K562 (cell line): ENCODE measurements around the gene IDUA. TPM values are rescaled to one million over a fixed set of nuclear protein-coding genes. Genes with fewer than 3 reads are reported as not detected.

Experiments used
- ATAC-seq: fragments of 200-7000 bp; cut with Tn5 transposase; 3 replicates; pipeline ENCODE4 v1.9.1; 2020; ENCODE audit warnings: moderate library complexity
- BruUV-seq: library from RNA; stranded (reverse); fragments of 400-500 nt; replicated peaks from 2 replicates; lab custom pipeline; 2021; lab: Mats Ljungman, UMichigan
- CTCF ChIA-PET: fragments of 300-600 bp; formaldehyde crosslinking; extraction: SDS; loops from one replicate; lab custom pipeline; 2021; ENCODE audit warnings: low intra/inter-chr PET ratio; lab: Yijun Ruan, JAX
- POLR2A ChIA-PET: fragments of 300-600, 350-650 bp; sonication (Branson Sonifier 250); formaldehyde crosslinking; extraction: SDS; loops from one replicate; lab custom pipeline; 2021; ENCODE audit warnings: antibody characterized with exemption, inconsistent platforms; lab: Yijun Ruan, JAX
- DNase-seq, 4 experiments: peaks; one replicate each; pipeline versions ENCODE4 v3.0.0 to v3.0.0-alpha.2; 2011 to 2018; ENCODE audit warnings: low spot score in 3 of 4, mixed read lengths in 3 of 4; ENCODE audit errors: extremely low read depth in 1 of 4
- FAIRE-seq: peaks from 2 replicates; lab custom pipeline; 2011; peaks lifted over from hg19 to GRCh38; lab: Jason Lieb, UNC
- H2AFZ ChIP-seq: 2 replicates; pipeline ENCODE4 v1.6.0; 2011; ENCODE audit warnings: low read depth, low read length, control low read depth, inconsistent platforms
- H3K27ac ChIP-seq: fragments of 200-600 bp; 3 replicates; pipeline ENCODE4 v1.8.0; 2011; ENCODE audit warnings: low read depth, mild to moderate bottlenecking, control low read depth, inconsistent platforms, low read length, moderate library complexity, mixed read lengths; ENCODE audit errors: extremely low read depth
- H3K27me3 ChIP-seq, 2 experiments: fragments of 300-600 bp in 1 of 2; 2 replicates in 1 of 2; 3 replicates in 1 of 2; pipeline versions ENCODE4 v1.6.0 to v1.8.0; 2011; ENCODE audit warnings: inconsistent platforms in 2 of 2, low read length in 2 of 2, mild to moderate bottlenecking in 1 of 2, mixed read lengths in 1 of 2, moderate library complexity in 1 of 2; ENCODE audit not compliant: control insufficient read depth in 2 of 2, insufficient read depth in 2 of 2
- H3K36me3 ChIP-seq: fragments of 300-600 bp; 3 replicates; pipeline ENCODE4 v1.8.0; 2011; ENCODE audit warnings: mild to moderate bottlenecking, low read length, inconsistent platforms; ENCODE audit not compliant: control insufficient read depth, insufficient read depth
- H3K4me1 ChIP-seq, 2 experiments: fragments of 200-600 bp in 1 of 2; replicated peaks in 1 of 2; 2 replicates in 1 of 2; 3 replicates in 1 of 2; pipeline versions ENCODE4 v1.5.1 to v1.8.0; 2011; ENCODE audit warnings: inconsistent platforms in 2 of 2, low read length in 2 of 2, mild to moderate bottlenecking in 1 of 2, mixed read lengths in 1 of 2, moderate library complexity in 1 of 2; ENCODE audit not compliant: control insufficient read depth in 2 of 2, insufficient read depth in 2 of 2
- H3K4me2 ChIP-seq: 2 replicates; pipeline ENCODE4 v1.6.1; 2011; ENCODE audit warnings: low read length, control low read depth, inconsistent platforms, mixed read lengths; ENCODE audit not compliant: insufficient read depth
- H3K4me3 ChIP-seq: fragments of 200-600 bp; sonication (generic), shearing (Covaris generic); 2 replicates; pipeline ENCODE4 v1.5.1; 2016; ENCODE audit warnings: control low read depth, inconsistent platforms
- H3K79me2 ChIP-seq: fragments of 200-600 bp; 3 replicates; pipeline ENCODE4 v1.8.0; 2011; ENCODE audit warnings: low read length, inconsistent platforms; ENCODE audit not compliant: control insufficient read depth, insufficient read depth
- H3K9ac ChIP-seq, 2 experiments: 2 replicates each; pipeline versions ENCODE4 v1.6.0 to v1.6.1; 2011; ENCODE audit warnings: low read depth in 2 of 2, low read length in 2 of 2, control low read depth in 1 of 2, inconsistent platforms in 1 of 2, mild to moderate bottlenecking in 1 of 2, mixed read lengths in 1 of 2; ENCODE audit not compliant: insufficient read depth in 1 of 2
- H3K9me1 ChIP-seq: one replicate; pipeline ENCODE4 v1.6.0; 2011; ENCODE audit warnings: inconsistent platforms, mild to moderate bottlenecking, low read length, moderate library complexity; ENCODE audit not compliant: control insufficient read depth, insufficient read depth
- H3K9me3 ChIP-seq: replicated peaks from 2 replicates; pipeline ENCODE4 v1.5.1; 2011; ENCODE audit warnings: low read depth, low read length, inconsistent platforms; ENCODE audit not compliant: control insufficient read depth, insufficient read depth
- H4K20me1 ChIP-seq: replicated peaks from 2 replicates; pipeline ENCODE4 v1.6.1; 2011; ENCODE audit warnings: low read length, inconsistent platforms, mixed read lengths; ENCODE audit not compliant: control insufficient read depth, insufficient read depth
- ATF1 ChIP-seq, 2 experiments: fragments of 450-650 bp in 1 of 2; IDR thresholded peaks; 2 replicates each; pipeline ENCODE4 v1.6.1; 2016; ENCODE audit warnings: missing compliant biosample characterization in 1 of 2, missing genetic modification characterization in 1 of 2
- POLR2G ChIP-seq: fragments of 200-400 bp; formaldehyde crosslinking; IDR thresholded peaks from 2 replicates; pipeline ENCODE4 v1.6.1; 2017; ENCODE audit warnings: low read depth, mild to moderate bottlenecking, antibody characterized with exemption, low read length, moderate library complexity
- RBFOX2 ChIP-seq: fragments of 200-400 bp; formaldehyde crosslinking; IDR thresholded peaks from 2 replicates; pipeline ENCODE4 v1.6.1; 2017; ENCODE audit warnings: low read depth, mild to moderate bottlenecking, low read length, moderate library complexity
- WGBS: fragments of 100-300 bp; shearing (Covaris generic); methylation state at CpG from one replicate; pipeline ENCODE4 v1.1.6; 2016; ENCODE audit warnings: low coverage, mixed read lengths; ENCODE audit not compliant: insufficient coverage; ENCODE audit errors: missing lambda C conversion rate; 5-methylcytosine and 5-hydroxymethylcytosine counted together
- in situ Hi-C: fragments of 300-500 bp; cut with MboI; formaldehyde crosslinking; loops from 4 replicates; pipeline ENCODE4 v1.15.0; 2018; ENCODE audit warnings: inconsistent platforms, mixed read lengths
- intact Hi-C: fragments of 100-400 bp; cut with micrococcal nuclease; formaldehyde crosslinking; loops from 2 replicates; pipeline ENCODE4 v1.14.2; 2022
- polyA plus RNA-seq, 8 experiments: library from polyadenylated mRNA; depleted of rRNA in 4 of 8; stranded (reverse) in 5 of 8; unstranded in 3 of 8; fragments of >200 nt; fragmentation: Nextera tagmentation in 2 of 8; fragmentation: Illumina TruSeq in 1 of 8; extraction: Ambion mirVana in 2 of 8; extraction: Trizol in 1 of 8; gene quantifications; 2 replicates each; pipeline versions ENCODE4 v1.2.1 to v1.2.3, GENCODE V29; 2011 to 2014; ENCODE audit warnings: inconsistent platforms in 1 of 8, missing spikeins in 1 of 8
- total RNA-seq, 7 experiments: library from RNA; depleted of rRNA in 6 of 7; stranded (reverse); fragments of >200 nt in 6 of 7; fragmentation: Illumina TruSeq in 2 of 7; extraction: Trizol in 2 of 7; gene quantifications; 2 replicates each; pipeline versions ENCODE4 v1.2.1 to v1.2.3, GENCODE V29; 2011 to 2021; ENCODE audit warnings: low replicate concordance in 1 of 7

IDUA gene
- total and polyA plus RNA-seq, 9 of the 15 experiments (the other 6 are each of a cell fraction or from before 2014, with no cell fraction given): 0.04 to 16.1 (median 1.2) TPM

DNA sequence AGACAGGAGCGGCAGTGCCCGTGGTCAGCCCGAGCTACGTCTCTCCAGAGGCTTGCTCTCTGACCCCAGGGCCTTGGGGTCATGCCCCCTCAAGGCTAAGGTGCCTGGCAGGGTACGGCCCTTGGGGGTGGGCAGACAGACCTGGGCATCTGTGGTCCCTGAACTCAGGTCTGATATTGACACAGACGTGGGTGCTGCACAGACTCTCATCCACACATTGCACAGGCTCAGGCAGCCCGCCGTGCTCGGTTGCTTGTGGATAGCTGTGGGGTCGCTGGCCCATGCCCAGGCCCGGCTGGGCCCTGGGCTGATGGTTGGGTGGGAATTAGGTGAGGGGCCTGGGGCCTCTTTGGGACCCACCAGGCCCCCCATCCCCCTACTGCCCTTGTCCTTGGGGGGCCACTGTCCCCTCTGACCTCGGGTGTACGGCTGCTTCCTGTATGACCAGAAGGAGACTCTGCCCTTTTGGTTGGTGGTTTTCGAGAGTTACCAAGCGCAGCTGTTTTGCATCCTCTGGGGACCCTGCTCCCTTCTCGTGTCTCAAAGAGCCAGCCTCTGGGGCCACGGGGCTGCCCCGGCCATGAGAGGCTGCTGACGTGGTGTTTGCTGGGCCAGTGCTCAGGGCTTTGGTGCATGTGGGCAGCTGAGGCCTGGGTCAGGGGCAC lies 34.7 kb downstream of the IDUA start:
- Histone ChIP-seq H3K79me2 (no peaks in the 10 kb centered on the region; the same call in 2 of the 3 replicates), H3K9ac (no peak overlapping the region; a peak in 1 of 4 replicates), H3K4me3 (no peak overlapping the region), H3K27me3 (no peaks in the 10 kb centered on the region), H3K4me1 (peaks cover 0 to 63% of the 10 kb centered on the region in 2 experiments; a peak in 3 of 5 replicates), H4K20me1 (peaks cover 7% of the 10 kb centered on the region; the same call in 1 of the 2 replicates), H3K9me3 (no peaks in the 10 kb centered on the region; the same call in 1 of the 2 replicates), H3K4me2 (no peak overlapping the region), H3K36me3 (peaks cover 29% of the 10 kb centered on the region; the same call in 2 of the 3 replicates), H3K9me1 (peaks cover 4% of the 10 kb centered on the region), H3K27ac (no peak overlapping the region), H2AFZ (no peak overlapping the region)
- DNase-seq (peak in 1 of 4 experiments; percentile 11), ATAC-seq (no peak), FAIRE-seq (no peak)
- in situ Hi-C loops (no loop called here), intact Hi-C loops (no loop called here)
- CTCF ChIA-PET: no interaction called here
- TF ChIP-seq RBFOX2: peak; percentile 21; the same call in 1 of the 2 replicates
- TF ChIP-seq ATF1 (CRISPR knock-in tag; IDR thresholded peaks at IDR 0.05): no peak
- TF ChIP-seq ATF1 (tag; IDR thresholded peaks at IDR 0.05): no peak
- peak; percentile 13; the same call in 1 of the 2 replicates for TF ChIP-seq POLR2G
- no TSS peak for BruUV-seq
- WGBS: 87% methylated on average over 17 of the region's 19 CpGs
- POLR2A ChIA-PET: no interaction called here
